SK-N-SH treated with all-trans-retinoic acid at 6 μM for 48 hours (cell line): ENCODE data around the gene B4GALNT4.

Experiments used
- ATAC-seq: fragments of 200-7000 bp; cut with Tn5 transposase; 3 replicates; pipeline ENCODE4 v1.9.1; 2020; ENCODE audit warnings: mild to moderate bottlenecking, moderate library complexity
- ARNTL ChIP-seq: fragments of 450-650 bp; formaldehyde crosslinking; IDR thresholded peaks from 2 replicates; pipeline ENCODE4 v1.5.0; 2020; ENCODE audit warnings: low read depth, mild to moderate bottlenecking, moderate library complexity, borderline replicate concordance
- BACH2 ChIP-seq: fragments of 250-450 bp; sonication (Bioruptor Pico); IDR thresholded peaks from 2 replicates; pipeline ENCODE4 v1.9.0; 2021; ENCODE audit warnings: mild to moderate bottlenecking, borderline replicate concordance
- CSDC2 ChIP-seq: fragments of 250-450 bp; sonication (Bioruptor Pico); IDR thresholded peaks from 2 replicates; pipeline ENCODE4 v1.5.0; 2020; ENCODE audit warnings: mild to moderate bottlenecking, moderate library complexity
- ESRRG ChIP-seq: fragments of 250-450 bp; sonication (Bioruptor Pico); IDR thresholded peaks from 2 replicates; pipeline ENCODE4 v1.6.1; 2021; ENCODE audit warnings: mild to moderate bottlenecking
- GLIS3 ChIP-seq: fragments of 250-450 bp; sonication (Bioruptor Pico); IDR thresholded peaks from 2 replicates; pipeline ENCODE4 v1.5.0; 2020; ENCODE audit warnings: mild to moderate bottlenecking, moderate library complexity
- ISL1 ChIP-seq: fragments of 250-450 bp; sonication (Bioruptor Pico); IDR thresholded peaks from 2 replicates; pipeline ENCODE4 v2.1.2; 2022; ENCODE audit warnings: mild to moderate bottlenecking, moderate library complexity
- OSR1 ChIP-seq: fragments of 250-450 bp; sonication (Bioruptor Pico); IDR thresholded peaks from 2 replicates; pipeline ENCODE4 v1.8.0; 2022; ENCODE audit warnings: moderate library complexity, mild to moderate bottlenecking, inconsistent platforms
- PPARA ChIP-seq: fragments of 250-450 bp; sonication (Bioruptor Pico); IDR thresholded peaks from 2 replicates; pipeline ENCODE4 v1.5.0; 2020; ENCODE audit warnings: mild to moderate bottlenecking, borderline replicate concordance
- RARB ChIP-seq: fragments of 250-450 bp; sonication (Bioruptor Pico); IDR thresholded peaks from 2 replicates; pipeline ENCODE4 v1.8.0; 2021; ENCODE audit warnings: mild to moderate bottlenecking, moderate library complexity
- SNAI2 ChIP-seq: fragments of 250-450 bp; sonication (Bioruptor Pico); IDR thresholded peaks from 2 replicates; pipeline ENCODE4 v1.5.0; 2020; ENCODE audit warnings: mild to moderate bottlenecking, moderate library complexity
- TCF4 ChIP-seq: fragments of 250-450 bp; sonication (Bioruptor Pico); IDR thresholded peaks from 2 replicates; pipeline ENCODE4 v1.8.0; 2021; ENCODE audit warnings: mild to moderate bottlenecking, moderate library complexity, borderline replicate concordance
- TOX ChIP-seq: fragments of 250-450 bp; sonication (Bioruptor Pico); IDR thresholded peaks from 2 replicates; pipeline ENCODE4 v1.8.0; 2021; ENCODE audit warnings: mild to moderate bottlenecking, moderate library complexity, borderline replicate concordance
- ZC3H10 ChIP-seq: fragments of 250-450 bp; sonication (Bioruptor Pico); IDR thresholded peaks from 2 replicates; pipeline ENCODE4 v1.5.1; 2021; ENCODE audit warnings: mild to moderate bottlenecking, moderate library complexity
- ZFP3 ChIP-seq: fragments of 250-450 bp; sonication (Bioruptor Pico); IDR thresholded peaks from 2 replicates; pipeline ENCODE4 v1.5.0; 2020; ENCODE audit warnings: mild to moderate bottlenecking, moderate library complexity
- ZFP30 ChIP-seq: fragments of 450-650 bp; formaldehyde crosslinking; IDR thresholded peaks from 2 replicates; pipeline ENCODE4 v1.5.0; 2022; ENCODE audit warnings: mild to moderate bottlenecking, moderate library complexity
- ZNF565 ChIP-seq: fragments of 450-650 bp; formaldehyde crosslinking; conservative IDR thresholded peaks from 2 replicates; pipeline ENCODE4 v1.5.0; 2020; ENCODE audit warnings: low read depth, mild to moderate bottlenecking, moderate library complexity
- ZNF70 ChIP-seq: fragments of 450-650 bp; formaldehyde crosslinking; IDR thresholded peaks from 2 replicates; pipeline ENCODE4 v1.5.0; 2020; ENCODE audit warnings: mild to moderate bottlenecking, moderate library complexity
- ZNF8 ChIP-seq: fragments of 450-650 bp; formaldehyde crosslinking; IDR thresholded peaks from 2 replicates; pipeline ENCODE4 v1.5.0; 2020; ENCODE audit warnings: mild to moderate bottlenecking, moderate library complexity
- TF ChIP-seq, protein P1 (sequence below): fragments of 250-450 bp; sonication (Bioruptor Pico); IDR thresholded peaks from 2 replicates; pipeline ENCODE4 v1.8.0; 2020; ENCODE audit warnings: mild to moderate bottlenecking, moderate library complexity, borderline replicate concordance
- TF ChIP-seq, protein P2 (sequence below): fragments of 250-450 bp; sonication (Bioruptor Pico); IDR thresholded peaks from 2 replicates; pipeline ENCODE4 v1.5.1; 2021; ENCODE audit warnings: mild to moderate bottlenecking, moderate library complexity
- TF ChIP-seq, protein P3 (sequence below): fragments of 250-450 bp; sonication (Bioruptor Pico); IDR thresholded peaks from 2 replicates; pipeline ENCODE4 v1.5.0; 2020; ENCODE audit warnings: mild to moderate bottlenecking, moderate library complexity
- TF ChIP-seq, protein P4 (sequence below): fragments of 250-450 bp; sonication (Bioruptor Pico); IDR thresholded peaks from 2 replicates; pipeline ENCODE4 v1.8.0; 2021; ENCODE audit warnings: low read depth, mild to moderate bottlenecking, moderate library complexity, borderline replicate concordance
- TF ChIP-seq, protein P5 (sequence below): fragments of 250-450 bp; sonication (Bioruptor Pico); IDR thresholded peaks from 2 replicates; pipeline ENCODE4 v1.5.1; 2020; ENCODE audit warnings: low read depth, mild to moderate bottlenecking, moderate library complexity

B4GALNT4 gene

DNA sequence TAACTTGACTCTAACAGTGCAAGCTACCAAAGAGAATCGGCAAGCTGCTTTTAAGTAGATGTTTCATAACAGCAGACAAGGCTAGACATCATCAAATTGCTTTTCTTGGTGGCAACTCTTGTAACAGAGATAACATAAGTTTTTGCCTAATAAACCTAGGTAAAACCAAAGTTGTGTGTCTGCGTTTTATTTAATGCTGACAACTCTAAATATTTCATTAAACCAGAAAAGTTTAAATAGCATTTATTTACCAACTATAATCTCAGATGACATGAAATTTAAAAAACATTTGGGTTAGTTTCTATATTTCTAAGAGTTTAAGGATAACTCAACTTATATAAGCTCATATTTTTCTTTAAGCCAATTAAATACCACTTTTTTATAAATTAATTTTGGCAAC lies 29.3 kb upstream of the B4GALNT4 start:
- no peak for ATAC-seq
- TF ChIP-seq, protein P1, sequence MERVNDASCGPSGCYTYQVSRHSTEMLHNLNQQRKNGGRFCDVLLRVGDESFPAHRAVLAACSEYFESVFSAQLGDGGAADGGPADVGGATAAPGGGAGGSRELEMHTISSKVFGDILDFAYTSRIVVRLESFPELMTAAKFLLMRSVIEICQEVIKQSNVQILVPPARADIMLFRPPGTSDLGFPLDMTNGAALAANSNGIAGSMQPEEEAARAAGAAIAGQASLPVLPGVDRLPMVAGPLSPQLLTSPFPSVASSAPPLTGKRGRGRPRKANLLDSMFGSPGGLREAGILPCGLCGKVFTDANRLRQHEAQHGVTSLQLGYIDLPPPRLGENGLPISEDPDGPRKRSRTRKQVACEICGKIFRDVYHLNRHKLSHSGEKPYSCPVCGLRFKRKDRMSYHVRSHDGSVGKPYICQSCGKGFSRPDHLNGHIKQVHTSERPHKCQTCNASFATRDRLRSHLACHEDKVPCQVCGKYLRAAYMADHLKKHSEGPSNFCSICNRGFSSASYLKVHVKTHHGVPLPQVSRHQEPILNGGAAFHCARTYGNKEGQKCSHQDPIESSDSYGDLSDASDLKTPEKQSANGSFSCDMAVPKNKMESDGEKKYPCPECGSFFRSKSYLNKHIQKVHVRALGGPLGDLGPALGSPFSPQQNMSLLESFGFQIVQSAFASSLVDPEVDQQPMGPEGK (CRISPR knock-in tag), result no peak
- TF ChIP-seq, protein P2, sequence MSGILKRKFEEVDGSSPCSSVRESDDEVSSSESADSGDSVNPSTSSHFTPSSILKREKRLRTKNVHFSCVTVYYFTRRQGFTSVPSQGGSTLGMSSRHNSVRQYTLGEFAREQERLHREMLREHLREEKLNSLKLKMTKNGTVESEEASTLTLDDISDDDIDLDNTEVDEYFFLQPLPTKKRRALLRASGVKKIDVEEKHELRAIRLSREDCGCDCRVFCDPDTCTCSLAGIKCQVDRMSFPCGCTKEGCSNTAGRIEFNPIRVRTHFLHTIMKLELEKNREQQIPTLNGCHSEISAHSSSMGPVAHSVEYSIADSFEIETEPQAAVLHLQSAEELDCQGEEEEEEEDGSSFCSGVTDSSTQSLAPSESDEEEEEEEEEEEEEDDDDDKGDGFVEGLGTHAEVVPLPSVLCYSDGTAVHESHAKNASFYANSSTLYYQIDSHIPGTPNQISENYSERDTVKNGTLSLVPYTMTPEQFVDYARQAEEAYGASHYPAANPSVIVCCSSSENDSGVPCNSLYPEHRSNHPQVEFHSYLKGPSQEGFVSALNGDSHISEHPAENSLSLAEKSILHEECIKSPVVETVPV, result no peak
- TF ChIP-seq GLIS3 (CRISPR knock-in tag), result no peak
- no peak for TF ChIP-seq BACH2 (CRISPR knock-in tag)
- no peak for TF ChIP-seq ARNTL
- TF ChIP-seq, protein P3, sequence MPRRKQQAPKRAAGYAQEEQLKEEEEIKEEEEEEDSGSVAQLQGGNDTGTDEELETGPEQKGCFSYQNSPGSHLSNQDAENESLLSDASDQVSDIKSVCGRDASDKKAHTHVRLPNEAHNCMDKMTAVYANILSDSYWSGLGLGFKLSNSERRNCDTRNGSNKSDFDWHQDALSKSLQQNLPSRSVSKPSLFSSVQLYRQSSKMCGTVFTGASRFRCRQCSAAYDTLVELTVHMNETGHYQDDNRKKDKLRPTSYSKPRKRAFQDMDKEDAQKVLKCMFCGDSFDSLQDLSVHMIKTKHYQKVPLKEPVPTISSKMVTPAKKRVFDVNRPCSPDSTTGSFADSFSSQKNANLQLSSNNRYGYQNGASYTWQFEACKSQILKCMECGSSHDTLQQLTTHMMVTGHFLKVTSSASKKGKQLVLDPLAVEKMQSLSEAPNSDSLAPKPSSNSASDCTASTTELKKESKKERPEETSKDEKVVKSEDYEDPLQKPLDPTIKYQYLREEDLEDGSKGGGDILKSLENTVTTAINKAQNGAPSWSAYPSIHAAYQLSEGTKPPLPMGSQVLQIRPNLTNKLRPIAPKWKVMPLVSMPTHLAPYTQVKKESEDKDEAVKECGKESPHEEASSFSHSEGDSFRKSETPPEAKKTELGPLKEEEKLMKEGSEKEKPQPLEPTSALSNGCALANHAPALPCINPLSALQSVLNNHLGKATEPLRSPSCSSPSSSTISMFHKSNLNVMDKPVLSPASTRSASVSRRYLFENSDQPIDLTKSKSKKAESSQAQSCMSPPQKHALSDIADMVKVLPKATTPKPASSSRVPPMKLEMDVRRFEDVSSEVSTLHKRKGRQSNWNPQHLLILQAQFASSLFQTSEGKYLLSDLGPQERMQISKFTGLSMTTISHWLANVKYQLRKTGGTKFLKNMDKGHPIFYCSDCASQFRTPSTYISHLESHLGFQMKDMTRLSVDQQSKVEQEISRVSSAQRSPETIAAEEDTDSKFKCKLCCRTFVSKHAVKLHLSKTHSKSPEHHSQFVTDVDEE (CRISPR knock-in tag), result no peak
- TF ChIP-seq, protein P4, sequence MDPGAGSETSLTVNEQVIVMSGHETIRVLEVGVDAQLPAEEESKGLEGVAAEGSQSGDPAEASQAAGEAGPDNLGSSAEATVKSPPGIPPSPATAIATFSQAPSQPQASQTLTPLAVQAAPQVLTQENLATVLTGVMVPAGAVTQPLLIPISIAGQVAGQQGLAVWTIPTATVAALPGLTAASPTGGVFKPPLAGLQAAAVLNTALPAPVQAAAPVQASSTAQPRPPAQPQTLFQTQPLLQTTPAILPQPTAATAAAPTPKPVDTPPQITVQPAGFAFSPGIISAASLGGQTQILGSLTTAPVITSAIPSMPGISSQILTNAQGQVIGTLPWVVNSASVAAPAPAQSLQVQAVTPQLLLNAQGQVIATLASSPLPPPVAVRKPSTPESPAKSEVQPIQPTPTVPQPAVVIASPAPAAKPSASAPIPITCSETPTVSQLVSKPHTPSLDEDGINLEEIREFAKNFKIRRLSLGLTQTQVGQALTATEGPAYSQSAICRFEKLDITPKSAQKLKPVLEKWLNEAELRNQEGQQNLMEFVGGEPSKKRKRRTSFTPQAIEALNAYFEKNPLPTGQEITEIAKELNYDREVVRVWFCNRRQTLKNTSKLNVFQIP, result no peak
- TF ChIP-seq RARB (CRISPR knock-in tag), result no peak
- no peak for TF ChIP-seq ZNF565 (CRISPR knock-in tag)
- no peak for TF ChIP-seq ESRRG
- TF ChIP-seq OSR1 (CRISPR knock-in tag), result no peak
- no peak for TF ChIP-seq ZFP30 (CRISPR knock-in tag)
- no peak for TF ChIP-seq TOX (CRISPR knock-in tag)
- TF ChIP-seq CSDC2 (CRISPR knock-in tag), result no peak
- TF ChIP-seq SNAI2 (CRISPR knock-in tag), result no peak
- no peak for TF ChIP-seq ZNF8 (CRISPR knock-in tag)
- TF ChIP-seq ZNF70 (CRISPR knock-in tag), result no peak
- no peak for TF ChIP-seq PPARA
- TF ChIP-seq ZFP3 (CRISPR knock-in tag), result no peak
- TF ChIP-seq, protein P5, sequence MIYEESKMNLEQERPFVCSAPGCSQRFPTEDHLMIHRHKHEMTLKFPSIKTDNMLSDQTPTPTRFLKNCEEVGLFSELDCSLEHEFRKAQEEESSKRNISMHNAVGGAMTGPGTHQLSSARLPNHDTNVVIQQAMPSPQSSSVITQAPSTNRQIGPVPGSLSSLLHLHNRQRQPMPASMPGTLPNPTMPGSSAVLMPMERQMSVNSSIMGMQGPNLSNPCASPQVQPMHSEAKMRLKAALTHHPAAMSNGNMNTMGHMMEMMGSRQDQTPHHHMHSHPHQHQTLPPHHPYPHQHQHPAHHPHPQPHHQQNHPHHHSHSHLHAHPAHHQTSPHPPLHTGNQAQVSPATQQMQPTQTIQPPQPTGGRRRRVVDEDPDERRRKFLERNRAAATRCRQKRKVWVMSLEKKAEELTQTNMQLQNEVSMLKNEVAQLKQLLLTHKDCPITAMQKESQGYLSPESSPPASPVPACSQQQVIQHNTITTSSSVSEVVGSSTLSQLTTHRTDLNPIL (CRISPR knock-in tag), result no peak

DNA sequence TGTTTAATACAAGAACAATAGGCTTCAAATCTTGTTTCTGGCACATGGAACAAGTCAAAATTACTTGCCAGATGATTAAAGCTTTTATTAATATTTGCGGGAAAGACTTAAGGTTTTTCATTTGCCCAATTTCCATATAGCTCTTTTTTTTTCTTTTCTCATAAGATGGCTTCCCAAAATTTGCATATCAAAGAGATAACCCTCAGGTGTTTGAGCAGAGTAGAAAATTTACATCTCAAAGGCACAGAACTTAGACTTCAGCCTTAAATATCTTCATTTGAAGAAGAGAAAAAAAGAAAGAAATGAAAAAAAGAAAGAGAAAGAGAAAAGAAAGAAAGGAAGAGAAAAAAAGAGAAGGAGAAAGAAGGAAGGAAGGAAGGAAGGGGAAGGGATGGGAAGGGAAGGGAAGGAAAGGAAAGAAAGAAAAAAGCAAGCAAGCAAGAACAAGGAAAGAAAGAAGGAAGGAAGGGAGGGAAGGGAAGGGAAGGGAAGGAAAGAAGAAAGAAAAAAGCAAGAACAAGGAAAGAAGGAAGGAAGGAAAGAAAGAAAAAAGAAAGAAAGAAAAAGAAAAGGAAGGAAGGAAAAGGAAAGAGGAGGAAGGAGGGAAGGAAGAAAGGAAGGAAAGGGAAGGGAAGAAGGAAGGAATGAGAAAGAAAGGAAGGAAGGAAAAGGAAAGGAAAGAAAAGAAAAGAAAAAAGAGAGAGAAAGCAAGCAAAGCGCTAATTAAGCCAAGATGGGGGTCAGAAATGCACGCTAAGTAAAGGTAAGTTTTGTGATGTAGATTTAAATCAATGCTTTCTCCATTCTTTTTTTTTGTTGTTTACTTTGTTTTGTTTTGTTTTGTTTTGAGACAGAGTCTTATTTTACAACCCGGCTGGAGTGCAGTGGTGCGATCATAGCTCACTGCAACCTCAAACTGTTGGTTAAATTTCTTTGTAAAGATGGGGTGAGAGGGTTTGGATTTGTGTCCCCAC lies 28.5 kb upstream of the B4GALNT4 start:
- no peak for ATAC-seq
- TF ChIP-seq RARB (CRISPR knock-in tag) (no peak), ISL1 (CRISPR knock-in tag) (no peak), BACH2 (CRISPR knock-in tag) (no peak), ZNF8 (CRISPR knock-in tag) (no peak), ZC3H10 (CRISPR knock-in tag) (no peak), CSDC2 (CRISPR knock-in tag) (no peak), OSR1 (CRISPR knock-in tag) (no peak), TOX (CRISPR knock-in tag) (no peak), TCF4 (CRISPR knock-in tag) (no peak), ZNF565 (CRISPR knock-in tag) (no peak), PPARA (no peak), ESRRG (no peak), SNAI2 (CRISPR knock-in tag) (no peak)
- TF ChIP-seq, protein P4, result no peak
